Measurements from ENCODE around the gene ARRDC3. TPM values are rescaled to one million over a fixed set of nuclear protein-coding genes. Genes with fewer than 3 reads are reported as not detected.
A peak's percentile ranks its signal among the peaks of the same experiment; 100 is the strongest.

Gene ARRDC3
- total and polyA plus RNA-seq, 9 of the 15 experiments (the other 6 are each of a cell fraction or from before 2014, with no cell fraction given): 15.3 to 58.1 (median 39.4) TPM

DNA sequence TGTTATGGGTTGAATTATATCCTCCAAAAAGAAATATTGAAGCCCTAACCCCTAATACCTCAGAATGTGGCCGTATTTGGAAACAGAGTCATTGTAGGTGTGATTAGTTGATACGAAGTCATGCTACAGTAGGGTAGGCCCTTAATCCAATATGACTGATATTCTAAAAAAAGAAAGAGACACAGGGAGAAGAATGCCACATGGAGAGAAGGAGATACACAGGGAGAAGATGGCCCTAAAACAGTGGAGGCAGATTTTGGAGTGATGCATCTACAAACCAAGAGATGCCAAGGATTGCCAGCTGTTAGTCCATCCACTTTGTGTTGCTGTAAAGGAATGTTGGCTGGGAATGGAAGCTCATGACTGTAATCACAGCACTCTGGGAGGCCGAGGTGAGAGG is 21.3 kb downstream of the ARRDC3 start:
- TF ChIP-seq U2AF2 (optimal IDR thresholded peaks at IDR 0.05; ENCODE audit: low read depth, low read length): no peak
- BruUV-seq (replicated peaks): no TSS peak

DNA sequence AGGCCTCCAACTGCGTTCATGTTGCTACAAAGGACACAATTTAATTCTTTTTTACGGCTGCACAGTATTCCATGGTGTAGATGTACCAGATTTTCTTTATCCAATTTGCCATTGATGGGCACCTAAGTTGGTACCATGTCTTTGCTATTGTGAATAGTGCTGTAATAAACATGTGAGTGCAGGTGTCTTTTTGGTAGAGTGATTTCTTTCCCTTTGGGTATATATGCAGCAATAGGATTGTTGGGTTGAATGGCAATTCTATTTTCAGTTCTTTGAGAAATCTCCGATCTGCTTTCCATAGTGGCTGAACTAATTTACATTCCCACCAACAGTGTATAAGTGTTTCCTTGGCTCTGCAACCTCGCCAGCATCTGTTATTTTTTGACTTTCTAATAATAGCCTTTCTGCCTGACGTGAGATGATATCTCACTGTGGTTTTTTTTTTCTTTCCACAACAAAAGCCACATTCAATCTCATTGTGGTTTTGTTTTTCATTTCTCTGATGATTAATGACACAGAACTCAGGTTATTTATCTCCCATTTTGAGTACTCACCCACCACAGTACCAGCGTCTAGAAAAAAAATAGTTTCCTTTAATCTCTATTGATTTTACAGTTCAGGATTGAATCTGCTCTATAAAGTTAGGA is 21.9 kb downstream of the ARRDC3 start:
- Histone ChIP-seq H3K27ac (ENCODE audit: extremely low read depth, low read depth, low read length) (no peak overlapping the region), H2AFZ (ENCODE audit: low read depth, low read length) (no peak overlapping the region), H3K36me3 (ENCODE audit: control insufficient read depth, insufficient read depth, low read length) (no peaks in the 10 kb centered on the region), H3K9me3 (replicated peaks; ENCODE audit: control insufficient read depth, insufficient read depth, low read depth, low read length) (no peaks in the 10 kb centered on the region; the same call in 1 of the 2 replicates), H3K9me1 (ENCODE audit: control insufficient read depth, insufficient read depth, low read length) (no peaks in the 10 kb centered on the region), H3K4me1 (replicated peaks in 1 of 2; ENCODE audit: control insufficient read depth in 2 of 2, insufficient read depth in 2 of 2, low read length in 2 of 2) (no peaks in the 10 kb centered on the region), H3K27me3 (ENCODE audit: control insufficient read depth in 2 of 2, insufficient read depth in 2 of 2, low read length in 2 of 2) (peaks cover 0 to 4% of the 10 kb centered on the region in 2 experiments; a peak in 1 of 5 replicates), H3K79me2 (ENCODE audit: control insufficient read depth, insufficient read depth, low read length) (no peaks in the 10 kb centered on the region), H3K9ac (ENCODE audit: insufficient read depth in 1 of 2, low read depth in 2 of 2, low read length in 2 of 2) (no peak overlapping the region), H4K20me1 (replicated peaks; ENCODE audit: control insufficient read depth, insufficient read depth, low read length) (no peaks in the 10 kb centered on the region), H3K4me2 (ENCODE audit: insufficient read depth, low read length) (no peak overlapping the region), H3K4me3 (no peak overlapping the region)
- ChIA-PET POLR2A (interaction anchor here (1.0 to 1.8 kb wide), 2 partner anchors 8 to 12 kb away, joined by 3 to 6 read pairs; no protein-coding TSS in a partner anchor), CTCF (ENCODE audit: low intra/inter-chr PET ratio) (no interaction called here)
- 49% methylated on average over 6 of the region's 6 CpGs for WGBS (ENCODE audit: insufficient coverage, low coverage, missing lambda C conversion rate)
- no peak for DNase-seq (ENCODE audit: extremely low read depth in 1 of 4, low spot score in 3 of 4)
- in situ Hi-C loops (cut with MboI) (no loop called here), intact Hi-C loops (cut with micrococcal nuclease) (no loop called here)
- FAIRE-seq: peak; percentile 58
- BruUV-seq (replicated peaks): no TSS peak
- no peak for ATAC-seq
- TF ChIP-seq ZNF384 (IDR thresholded peaks at IDR 0.05; ENCODE audit: low read depth, low read length): 0 out of 2 replicates have a peak, but pooled peaks have one; percentile 14
- TF ChIP-seq BRD9 (IDR thresholded peaks at IDR 0.05; ENCODE audit: low read depth, partially characterized antibody): no peak
- TF ChIP-seq, protein P1, sequence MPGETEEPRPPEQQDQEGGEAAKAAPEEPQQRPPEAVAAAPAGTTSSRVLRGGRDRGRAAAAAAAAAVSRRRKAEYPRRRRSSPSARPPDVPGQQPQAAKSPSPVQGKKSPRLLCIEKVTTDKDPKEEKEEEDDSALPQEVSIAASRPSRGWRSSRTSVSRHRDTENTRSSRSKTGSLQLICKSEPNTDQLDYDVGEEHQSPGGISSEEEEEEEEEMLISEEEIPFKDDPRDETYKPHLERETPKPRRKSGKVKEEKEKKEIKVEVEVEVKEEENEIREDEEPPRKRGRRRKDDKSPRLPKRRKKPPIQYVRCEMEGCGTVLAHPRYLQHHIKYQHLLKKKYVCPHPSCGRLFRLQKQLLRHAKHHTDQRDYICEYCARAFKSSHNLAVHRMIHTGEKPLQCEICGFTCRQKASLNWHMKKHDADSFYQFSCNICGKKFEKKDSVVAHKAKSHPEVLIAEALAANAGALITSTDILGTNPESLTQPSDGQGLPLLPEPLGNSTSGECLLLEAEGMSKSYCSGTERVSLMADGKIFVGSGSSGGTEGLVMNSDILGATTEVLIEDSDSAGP (CRISPR knock-in tag; IDR thresholded peaks at IDR 0.05): no peak
- TF ChIP-seq MEF2D (tag; conservative IDR thresholded peaks at IDR 0.05; ENCODE audit: low read depth): peak; percentile 93
- TF ChIP-seq, protein P2, sequence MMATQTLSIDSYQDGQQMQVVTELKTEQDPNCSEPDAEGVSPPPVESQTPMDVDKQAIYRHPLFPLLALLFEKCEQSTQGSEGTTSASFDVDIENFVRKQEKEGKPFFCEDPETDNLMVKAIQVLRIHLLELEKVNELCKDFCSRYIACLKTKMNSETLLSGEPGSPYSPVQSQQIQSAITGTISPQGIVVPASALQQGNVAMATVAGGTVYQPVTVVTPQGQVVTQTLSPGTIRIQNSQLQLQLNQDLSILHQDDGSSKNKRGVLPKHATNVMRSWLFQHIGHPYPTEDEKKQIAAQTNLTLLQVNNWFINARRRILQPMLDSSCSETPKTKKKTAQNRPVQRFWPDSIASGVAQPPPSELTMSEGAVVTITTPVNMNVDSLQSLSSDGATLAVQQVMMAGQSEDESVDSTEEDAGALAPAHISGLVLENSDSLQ (IDR thresholded peaks at IDR 0.05): peak; percentile 11; the same call in 1 of the 2 replicates
- TF ChIP-seq, protein P3, sequence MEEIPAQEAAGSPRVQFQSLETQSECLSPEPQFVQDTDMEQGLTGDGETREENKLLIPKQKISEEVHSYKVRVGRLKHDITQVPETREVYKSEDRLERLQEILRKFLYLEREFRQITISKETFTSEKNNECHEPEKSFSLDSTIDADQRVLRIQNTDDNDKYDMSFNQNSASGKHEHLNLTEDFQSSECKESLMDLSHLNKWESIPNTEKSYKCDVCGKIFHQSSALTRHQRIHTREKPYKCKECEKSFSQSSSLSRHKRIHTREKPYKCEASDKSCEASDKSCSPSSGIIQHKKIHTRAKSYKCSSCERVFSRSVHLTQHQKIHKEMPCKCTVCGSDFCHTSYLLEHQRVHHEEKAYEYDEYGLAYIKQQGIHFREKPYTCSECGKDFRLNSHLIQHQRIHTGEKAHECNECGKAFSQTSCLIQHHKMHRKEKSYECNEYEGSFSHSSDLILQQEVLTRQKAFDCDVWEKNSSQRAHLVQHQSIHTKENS (CRISPR knock-in tag; IDR thresholded peaks at IDR 0.05): no peak
- no peak for TF ChIP-seq NFIC (IDR thresholded peaks at IDR 0.05)
- no peak for TF ChIP-seq SMAD4 (CRISPR knock-in tag; conservative IDR thresholded peaks at IDR 0.05)
- TF ChIP-seq MTA3 (IDR thresholded peaks at IDR 0.05; ENCODE audit: borderline replicate concordance): no peak
- no peak for TF ChIP-seq E2F3 (CRISPR knock-in tag; IDR thresholded peaks at IDR 0.05)

More for the DNA sequence above, 21.3 kb downstream of the ARRDC3 start:
- ChIA-PET CTCF (ENCODE audit: low intra/inter-chr PET ratio) (no interaction called here), POLR2A (interaction anchor here (1.0 to 1.8 kb wide), 2 partner anchors 9 to 11 kb away, joined by 3 to 6 read pairs; no protein-coding TSS in a partner anchor)
- Histone ChIP-seq H3K27ac (ENCODE audit: extremely low read depth, low read depth, low read length) (no peak overlapping the region), H3K9me3 (replicated peaks; ENCODE audit: control insufficient read depth, insufficient read depth, low read depth, low read length) (no peaks in the 10 kb centered on the region; the same call in 1 of the 2 replicates), H3K4me3 (no peak overlapping the region), H2AFZ (ENCODE audit: low read depth, low read length) (no peak overlapping the region), H3K79me2 (ENCODE audit: control insufficient read depth, insufficient read depth, low read length) (no peaks in the 10 kb centered on the region), H3K9me1 (ENCODE audit: control insufficient read depth, insufficient read depth, low read length) (no peaks in the 10 kb centered on the region), H3K9ac (ENCODE audit: insufficient read depth in 1 of 2, low read depth in 2 of 2, low read length in 2 of 2) (no peak overlapping the region), H3K27me3 (ENCODE audit: control insufficient read depth in 2 of 2, insufficient read depth in 2 of 2, low read length in 2 of 2) (peaks cover 0 to 4% of the 10 kb centered on the region in 2 experiments; a peak in 1 of 5 replicates), H4K20me1 (replicated peaks; ENCODE audit: control insufficient read depth, insufficient read depth, low read length) (no peaks in the 10 kb centered on the region), H3K36me3 (ENCODE audit: control insufficient read depth, insufficient read depth, low read length) (no peaks in the 10 kb centered on the region), H3K4me1 (replicated peaks in 1 of 2; ENCODE audit: control insufficient read depth in 2 of 2, insufficient read depth in 2 of 2, low read length in 2 of 2) (no peaks in the 10 kb centered on the region), H3K4me2 (ENCODE audit: insufficient read depth, low read length) (no peak overlapping the region)
- FAIRE-seq (no peak), DNase-seq (ENCODE audit: extremely low read depth in 1 of 4, low spot score in 3 of 4) (no peak), ATAC-seq (no peak)
- in situ Hi-C loops (cut with MboI): no loop called here
- intact Hi-C loops (cut with micrococcal nuclease): no loop called here
- 51% methylated on average over 3 of the region's 3 CpGs for WGBS (ENCODE audit: insufficient coverage, low coverage, missing lambda C conversion rate)
